Measurements from ENCODE around the gene DGKB.

DNA sequence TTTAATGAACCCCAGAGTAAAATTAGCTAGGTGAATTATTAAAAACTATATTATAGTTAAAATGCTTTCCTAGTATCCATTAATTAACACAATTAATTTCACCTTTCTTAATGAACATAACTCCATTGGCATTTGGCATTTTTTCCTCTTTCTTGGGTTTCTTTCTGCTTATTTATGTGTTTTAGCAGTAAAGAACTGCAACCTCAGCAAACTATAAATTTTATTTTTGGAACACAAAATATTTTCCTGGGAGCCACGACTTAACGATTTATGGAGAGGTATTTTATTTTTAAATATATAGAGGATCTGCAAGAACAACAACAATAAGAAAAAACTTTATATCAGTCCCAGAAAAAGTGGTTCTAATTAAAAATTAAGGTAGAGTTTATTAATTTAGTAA is 465.7 kb downstream of the DGKB start:
- TF ChIP-seq GATA3 (IDR thresholded peaks at IDR 0.05; ENCODE audit: low read depth, low read length) (no peak), GATA2 (IDR thresholded peaks at IDR 0.05; ENCODE audit: low read depth, low read length) (no peak)
